A549 (cell line): ENCODE measurements around the gene ATP6AP1. TPM values are rescaled to one million over a fixed set of nuclear protein-coding genes. Genes with fewer than 3 reads are reported as not detected.

Source experiments
- ATAC-seq, 2 experiments: fragments of 200-7000 bp in 1 of 2; fragments of >200 bp in 1 of 2; cut with Nextera tagmentation in 1 of 2; cut with Tn5 transposase in 1 of 2; 3 replicates each; pipeline versions ENCODE4 v1.8.0 to v1.9.1; 2018 to 2020; ENCODE audit warnings: mild to moderate bottlenecking in 1 of 2, moderate library complexity in 1 of 2
- CTCF ChIA-PET: fragments of 300-600 bp; sonication (Branson Sonifier 250); formaldehyde crosslinking; extraction: SDS; loops from one replicate; lab custom pipeline; 2021; ENCODE audit warnings: antibody characterized with exemption, inconsistent platforms; lab: Yijun Ruan, JAX
- POLR2A ChIA-PET: fragments of 350-600 bp; formaldehyde crosslinking; extraction: SDS; loops from one replicate; lab custom pipeline; 2021; ENCODE audit warnings: antibody characterized with exemption, inconsistent platforms; lab: Yijun Ruan, JAX
- DNase-seq, 2 experiments: peaks; one replicate each; pipeline versions ENCODE4 v3.0.0 to v3.0.0-alpha.2; 2011 to 2016; ENCODE audit warnings: low read depth in 1 of 2, low spot score in 1 of 2
- FAIRE-seq: peaks from 2 replicates; lab custom pipeline; 2011; peaks lifted over from hg19 to GRCh38; lab: Jason Lieb, UNC
- H3K27ac ChIP-seq, 2 experiments: fragments of >200 bp; sonication (Bioruptor Twin); formaldehyde crosslinking; 3 replicates each; pipeline ENCODE4 v1.5.1; 2016 to 2017
- H3K4me1 ChIP-seq: fragments of >200 bp; sonication (Bioruptor Twin); formaldehyde crosslinking; 3 replicates; pipeline ENCODE4 v1.6.1; 2016
- H3K4me2 ChIP-seq: fragments of >200 bp; sonication (Bioruptor Twin); formaldehyde crosslinking; 3 replicates; pipeline ENCODE4 v1.6.1; 2016
- H3K4me3 ChIP-seq: fragments of >200 bp; sonication (Bioruptor Twin); formaldehyde crosslinking; 3 replicates; pipeline ENCODE4 v1.5.1; 2016
- H3K9me3 ChIP-seq: fragments of >200 bp; sonication (Bioruptor Twin); formaldehyde crosslinking; 3 replicates; pipeline ENCODE4 v1.6.1; 2016
- CEBPB ChIP-seq, 2 experiments: fragments of >200 bp in 1 of 2; sonication (Bioruptor Twin) in 1 of 2; formaldehyde crosslinking in 1 of 2; IDR thresholded peaks; 2 replicates each; pipeline ENCODE4 v1.6.1; 2012 to 2016
- CHD2 ChIP-seq: fragments of 150-350 bp; IDR thresholded peaks from 2 replicates; pipeline ENCODE4 v1.6.1; 2014; ENCODE audit warnings: low read length; ENCODE audit not compliant: partially characterized antibody
- CHD4 ChIP-seq: fragments of 200-600 bp; sonication (generic); IDR thresholded peaks from 2 replicates; pipeline ENCODE4 v1.6.1; 2016; ENCODE audit warnings: antibody characterized with exemption, mild to moderate bottlenecking, borderline replicate concordance
- EHMT2 ChIP-seq: fragments of 200-600 bp; sonication (generic); IDR thresholded peaks from 2 replicates; pipeline ENCODE4 v1.6.1; 2016; ENCODE audit warnings: antibody characterized with exemption, low read depth, mild to moderate bottlenecking, moderate library complexity
- EP300 ChIP-seq, 2 experiments: fragments of >200 bp; sonication (Bioruptor Twin); formaldehyde crosslinking; IDR thresholded peaks; 2 replicates in 1 of 2; 3 replicates in 1 of 2; pipeline ENCODE4 v1.6.1; 2016 to 2017
- ESRRA ChIP-seq: fragments of 150-350 bp; IDR thresholded peaks from 2 replicates; pipeline ENCODE4 v1.6.1; 2014; ENCODE audit warnings: mild to moderate bottlenecking, low read length, borderline replicate concordance
- FOSL2 ChIP-seq, 2 experiments: fragments of 450-650 bp in 1 of 2; fragments of >200 bp in 1 of 2; sonication (Bioruptor Twin) in 1 of 2; formaldehyde crosslinking; IDR thresholded peaks; 2 replicates each; pipeline versions ENCODE4 v1.5.0 to v1.6.1; 2016 to 2020; ENCODE audit warnings: mild to moderate bottlenecking in 1 of 2, moderate library complexity in 1 of 2
- HDAC2 ChIP-seq: fragments of 200-600 bp; sonication (generic); IDR thresholded peaks from 2 replicates; pipeline ENCODE4 v1.6.1; 2016
- HEYL ChIP-seq: fragments of 250-450 bp; sonication (Bioruptor Pico); IDR thresholded peaks from 2 replicates; pipeline ENCODE4 v1.8.0; 2021; ENCODE audit warnings: mild to moderate bottlenecking, moderate library complexity
- HOXB13 ChIP-seq: fragments of 250-450 bp; sonication (Bioruptor Pico); IDR thresholded peaks from 2 replicates; pipeline ENCODE4 v1.5.0; 2020; ENCODE audit warnings: low read depth, mild to moderate bottlenecking, moderate library complexity
- JUN ChIP-seq, 2 experiments: fragments of >200 bp; sonication (Bioruptor Twin); formaldehyde crosslinking; IDR thresholded peaks; 2 replicates in 1 of 2; 3 replicates in 1 of 2; pipeline ENCODE4 v1.6.1; 2016 to 2017
- MAFK ChIP-seq: fragments of 450-650 bp; IDR thresholded peaks from 2 replicates; pipeline ENCODE4 v1.6.1; 2014; ENCODE audit not compliant: partially characterized antibody
- MYC ChIP-seq: IDR thresholded peaks from 2 replicates; pipeline ENCODE4 v1.6.1; 2012; ENCODE audit warnings: mild to moderate bottlenecking, inconsistent platforms, low read length, improper control_type of control experiment, borderline replicate concordance
- NFE2L2 ChIP-seq: fragments of 150-350 bp; conservative IDR thresholded peaks from 2 replicates; pipeline ENCODE4 v1.6.1; 2014; ENCODE audit warnings: low read length
- NPAS2 ChIP-seq: fragments of 250-450 bp; sonication (Bioruptor Pico); IDR thresholded peaks from 2 replicates; pipeline ENCODE4 v1.8.0; 2022; ENCODE audit warnings: mild to moderate bottlenecking, moderate library complexity, borderline replicate concordance
- NR3C1 ChIP-seq: fragments of >200 bp; sonication (Bioruptor Twin); formaldehyde crosslinking; IDR thresholded peaks from 3 replicates; pipeline ENCODE4 v1.6.1; 2017
- POLR2AphosphoS2 ChIP-seq: conservative IDR thresholded peaks from 2 replicates; pipeline ENCODE4 v1.6.1; 2012; ENCODE audit warnings: low read length, improper control_type of control experiment, inconsistent platforms
- RCOR1 ChIP-seq: fragments of 150-350 bp; IDR thresholded peaks from 2 replicates; pipeline ENCODE4 v1.6.1; 2014; ENCODE audit warnings: antibody characterized with exemption, low read length, low read depth
- RNF2 ChIP-seq: fragments of 200-600 bp; sonication (generic); IDR thresholded peaks from 2 replicates; pipeline ENCODE4 v1.6.1; 2016; ENCODE audit warnings: low read depth, mild to moderate bottlenecking, antibody characterized with exemption, moderate library complexity, borderline replicate concordance
- SMC3 ChIP-seq: fragments of >200 bp; sonication (Bioruptor Twin); formaldehyde crosslinking; IDR thresholded peaks from 3 replicates; pipeline ENCODE4 v1.6.1; 2018; ENCODE audit warnings: inconsistent platforms
- SREBF2 ChIP-seq: fragments of 450-650 bp; IDR thresholded peaks from 2 replicates; pipeline ENCODE4 v1.6.1; 2014; ENCODE audit warnings: mild to moderate bottlenecking, moderate library complexity
- ZFP36 ChIP-seq: fragments of 450-650 bp; IDR thresholded peaks from 2 replicates; pipeline ENCODE4 v1.6.1; 2014; ENCODE audit warnings: borderline replicate concordance; ENCODE audit not compliant: partially characterized antibody
- WGBS: methylation state at CpG from one replicate; pipeline ENCODE4 v1.1.6; 2017; ENCODE audit errors: missing lambda C conversion rate; 5-methylcytosine and 5-hydroxymethylcytosine counted together
- polyA plus RNA-seq, 4 experiments: library from polyadenylated mRNA; depleted of rRNA in 3 of 4; stranded (reverse); fragments of >200 nt; fragmentation: RNase III in 1 of 4; extraction: RNeasy Plus Mini Kit Qiagen cat#74134 plus additional on column Dnase treatment in 1 of 4; gene quantifications; 2 replicates in 3 of 4; 3 replicates in 1 of 4; pipeline ENCODE4 v1.2.3, GENCODE V29; 2011 to 2017
- TF ChIP-seq, protein P1 (sequence below): fragments of 200-600 bp; sonication (generic); IDR thresholded peaks from 2 replicates; pipeline ENCODE4 v1.6.1; 2016; ENCODE audit warnings: antibody characterized with exemption, mild to moderate bottlenecking, moderate library complexity
- TF ChIP-seq, protein P2 (sequence below): fragments of >200 bp; sonication (Bioruptor Twin); formaldehyde crosslinking; IDR thresholded peaks from 3 replicates; pipeline ENCODE4 v1.6.1; 2016
- TF ChIP-seq, protein P3 (sequence below): fragments of 150-350 bp; IDR thresholded peaks from 2 replicates; pipeline ENCODE4 v1.6.1; 2014; ENCODE audit warnings: low read depth, mild to moderate bottlenecking, low read length

Gene ATP6AP1
- polyA plus RNA-seq, 2 of the 4 experiments (the other 2 are of a cell fraction): 62.6 to 81.7 TPM

- ATAC-seq: no peak
- Histone ChIP-seq H3K4me1 (peaks cover 12% of the 10 kb centered on the region), H3K9me3 (no peaks in the 10 kb centered on the region), H3K27ac (no peak overlapping the region), H3K4me3 (no peak overlapping the region), H3K4me2 (no peak overlapping the region)
- ChIA-PET CTCF (interaction anchor here (1.1 to 3.0 kb wide), 2 partner anchors 37 to 73 kb away, joined by 4 to 11 read pairs; no protein-coding TSS in a partner anchor), POLR2A (no interaction called here)
- TF ChIP-seq HOXB13 (CRISPR knock-in tag) (no peak), RNF2 (no peak), NFE2L2 (no peak), EP300 (IDR thresholded peaks at IDR 0.05) (no peak), CHD2 (no peak), HEYL (CRISPR knock-in tag) (no peak), CEBPB (IDR thresholded peaks at IDR 0.05) (no peak), FOSL2 (IDR thresholded peaks at IDR 0.05) (no peak), FOSL2 (CRISPR knock-in tag; IDR thresholded peaks at IDR 0.05) (no peak), SMC3 (no peak), EHMT2 (no peak), NPAS2 (CRISPR knock-in tag) (no peak), JUN (IDR thresholded peaks at IDR 0.05) (no peak), ZFP36 (no peak), POLR2AphosphoS2 (no peak), MYC (no peak), CHD4 (no peak)
- TF ChIP-seq, protein P1, sequence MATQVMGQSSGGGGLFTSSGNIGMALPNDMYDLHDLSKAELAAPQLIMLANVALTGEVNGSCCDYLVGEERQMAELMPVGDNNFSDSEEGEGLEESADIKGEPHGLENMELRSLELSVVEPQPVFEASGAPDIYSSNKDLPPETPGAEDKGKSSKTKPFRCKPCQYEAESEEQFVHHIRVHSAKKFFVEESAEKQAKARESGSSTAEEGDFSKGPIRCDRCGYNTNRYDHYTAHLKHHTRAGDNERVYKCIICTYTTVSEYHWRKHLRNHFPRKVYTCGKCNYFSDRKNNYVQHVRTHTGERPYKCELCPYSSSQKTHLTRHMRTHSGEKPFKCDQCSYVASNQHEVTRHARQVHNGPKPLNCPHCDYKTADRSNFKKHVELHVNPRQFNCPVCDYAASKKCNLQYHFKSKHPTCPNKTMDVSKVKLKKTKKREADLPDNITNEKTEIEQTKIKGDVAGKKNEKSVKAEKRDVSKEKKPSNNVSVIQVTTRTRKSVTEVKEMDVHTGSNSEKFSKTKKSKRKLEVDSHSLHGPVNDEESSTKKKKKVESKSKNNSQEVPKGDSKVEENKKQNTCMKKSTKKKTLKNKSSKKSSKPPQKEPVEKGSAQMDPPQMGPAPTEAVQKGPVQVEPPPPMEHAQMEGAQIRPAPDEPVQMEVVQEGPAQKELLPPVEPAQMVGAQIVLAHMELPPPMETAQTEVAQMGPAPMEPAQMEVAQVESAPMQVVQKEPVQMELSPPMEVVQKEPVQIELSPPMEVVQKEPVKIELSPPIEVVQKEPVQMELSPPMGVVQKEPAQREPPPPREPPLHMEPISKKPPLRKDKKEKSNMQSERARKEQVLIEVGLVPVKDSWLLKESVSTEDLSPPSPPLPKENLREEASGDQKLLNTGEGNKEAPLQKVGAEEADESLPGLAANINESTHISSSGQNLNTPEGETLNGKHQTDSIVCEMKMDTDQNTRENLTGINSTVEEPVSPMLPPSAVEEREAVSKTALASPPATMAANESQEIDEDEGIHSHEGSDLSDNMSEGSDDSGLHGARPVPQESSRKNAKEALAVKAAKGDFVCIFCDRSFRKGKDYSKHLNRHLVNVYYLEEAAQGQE: no peak
- TF ChIP-seq, protein P2, sequence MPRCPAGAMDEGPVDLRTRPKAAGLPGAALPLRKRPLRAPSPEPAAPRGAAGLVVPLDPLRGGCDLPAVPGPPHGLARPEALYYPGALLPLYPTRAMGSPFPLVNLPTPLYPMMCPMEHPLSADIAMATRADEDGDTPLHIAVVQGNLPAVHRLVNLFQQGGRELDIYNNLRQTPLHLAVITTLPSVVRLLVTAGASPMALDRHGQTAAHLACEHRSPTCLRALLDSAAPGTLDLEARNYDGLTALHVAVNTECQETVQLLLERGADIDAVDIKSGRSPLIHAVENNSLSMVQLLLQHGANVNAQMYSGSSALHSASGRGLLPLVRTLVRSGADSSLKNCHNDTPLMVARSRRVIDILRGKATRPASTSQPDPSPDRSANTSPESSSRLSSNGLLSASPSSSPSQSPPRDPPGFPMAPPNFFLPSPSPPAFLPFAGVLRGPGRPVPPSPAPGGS: no peak
- TF ChIP-seq, protein P3, sequence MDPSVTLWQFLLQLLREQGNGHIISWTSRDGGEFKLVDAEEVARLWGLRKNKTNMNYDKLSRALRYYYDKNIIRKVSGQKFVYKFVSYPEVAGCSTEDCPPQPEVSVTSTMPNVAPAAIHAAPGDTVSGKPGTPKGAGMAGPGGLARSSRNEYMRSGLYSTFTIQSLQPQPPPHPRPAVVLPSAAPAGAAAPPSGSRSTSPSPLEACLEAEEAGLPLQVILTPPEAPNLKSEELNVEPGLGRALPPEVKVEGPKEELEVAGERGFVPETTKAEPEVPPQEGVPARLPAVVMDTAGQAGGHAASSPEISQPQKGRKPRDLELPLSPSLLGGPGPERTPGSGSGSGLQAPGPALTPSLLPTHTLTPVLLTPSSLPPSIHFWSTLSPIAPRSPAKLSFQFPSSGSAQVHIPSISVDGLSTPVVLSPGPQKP: no peak
- 94% methylated on average over 12 of the region's 12 CpGs for WGBS
- FAIRE-seq: no peak
- no peak for DNase-seq
Measured at GRCh38 chrX:154446430-154446829, 18.0 kb downstream of the ATP6AP1 start.

GRCh38 chrX:154448484-154448883, 20.0 kb downstream of the ATP6AP1 start:
- CTCF ChIA-PET: no interaction called here
- no peaks in the 10 kb centered on the region for H3K9me3 ChIP-seq
- no peak overlapping the region for H3K4me3 ChIP-seq
- H3K27ac ChIP-seq: no peak overlapping the region
- 91% methylated on average over 14 of the region's 14 CpGs for WGBS
- POLR2A ChIA-PET: no interaction called here
- TF ChIP-seq HEYL (CRISPR knock-in tag) (no peak), NFE2L2 (no peak), RCOR1 (no peak), MAFK (no peak), CHD4 (no peak), MYC (no peak), ESRRA (no peak), HDAC2 (no peak), JUN (IDR thresholded peaks at IDR 0.05) (no peak), NR3C1 (no peak), SREBF2 (no peak), POLR2AphosphoS2 (no peak)
- TF ChIP-seq, protein P3: no peak
- no peak for FAIRE-seq
- no peak overlapping the region for H3K4me2 ChIP-seq
- H3K4me1 ChIP-seq: peaks cover 9% of the 10 kb centered on the region
- ATAC-seq: no peak
- DNase-seq: no peak
